GM13976 (cell line): ENCODE results near the gene PHF21A.

Source experiments
- DNase-seq: peaks from one replicate; pipeline ENCODE4 v3.0.0; 2012; ENCODE audit warnings: low spot score
- CTCF ChIP-seq: IDR thresholded peaks from 2 replicates; pipeline ENCODE4 v1.5.1; 2012; ENCODE audit warnings: borderline replicate concordance, mild to moderate bottlenecking; ENCODE audit not compliant: insufficient read depth; ENCODE audit errors: extremely low read depth, missing control alignments, control extremely low read depth
- in situ Hi-C: fragments of 300-500 bp; cut with MboI; formaldehyde crosslinking; loops from one replicate; pipeline ENCODE4 v1.12.0; 2022; ENCODE audit warnings: low sequenced_read_pairs, mixed read lengths, inconsistent platforms; ENCODE audit not compliant: unreplicated experiment

The PHF21A gene

GRCh38 chr11:45921561-45922424 is 199.5 kb downstream of the PHF21A start:
- in situ Hi-C loops = no loop called here
- no peak for TF ChIP-seq CTCF
- DNase-seq = no peak

- TF ChIP-seq CTCF = no peak
- no peak for DNase-seq
- in situ Hi-C loops = no loop called here
These were observed 200.4 kb downstream of the PHF21A start for GRCh38 chr11:45920531-45921477.

GRCh38 chr11:45919806-45920530 is 201.3 kb downstream of the PHF21A start:
- in situ Hi-C loops = no loop called here
- no peak for TF ChIP-seq CTCF
- DNase-seq = no peak

DNA sequence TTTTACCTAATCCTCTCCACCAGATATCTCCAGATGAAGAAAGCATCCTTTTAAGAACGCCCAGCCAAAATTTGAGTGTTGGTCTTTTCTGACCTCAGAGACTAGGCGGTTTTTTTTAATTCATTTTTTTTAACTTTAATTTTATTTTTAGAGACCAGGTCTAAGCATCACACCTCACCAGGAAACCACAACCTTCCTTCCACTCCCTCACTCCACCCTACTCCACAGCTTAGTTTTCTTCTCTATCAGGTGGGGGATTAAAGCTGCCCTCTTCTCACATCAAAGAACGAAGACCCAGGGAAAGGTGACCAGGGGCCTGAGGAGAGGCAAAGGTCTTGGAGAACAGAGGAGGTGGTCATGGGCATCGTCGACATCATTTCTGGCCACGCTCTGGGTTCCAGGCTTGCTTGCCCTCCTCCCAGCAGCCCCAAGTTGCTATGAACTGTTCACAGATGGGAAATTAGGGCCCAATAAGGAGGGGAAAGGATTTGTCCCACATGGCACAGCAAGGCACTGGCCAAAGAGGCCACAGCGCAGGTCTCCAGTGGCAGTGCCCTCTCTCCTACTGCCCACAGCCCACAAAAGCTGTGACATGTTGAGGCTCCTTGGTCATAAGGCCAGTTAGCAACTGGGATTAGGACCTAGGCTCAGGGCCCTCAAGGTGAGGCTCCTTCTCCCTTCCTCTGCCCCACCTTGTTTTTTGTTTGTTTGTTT is 202.1 kb downstream of the PHF21A start:
- no peak for DNase-seq
- in situ Hi-C loops = no loop called here
- no peak for TF ChIP-seq CTCF

DNA sequence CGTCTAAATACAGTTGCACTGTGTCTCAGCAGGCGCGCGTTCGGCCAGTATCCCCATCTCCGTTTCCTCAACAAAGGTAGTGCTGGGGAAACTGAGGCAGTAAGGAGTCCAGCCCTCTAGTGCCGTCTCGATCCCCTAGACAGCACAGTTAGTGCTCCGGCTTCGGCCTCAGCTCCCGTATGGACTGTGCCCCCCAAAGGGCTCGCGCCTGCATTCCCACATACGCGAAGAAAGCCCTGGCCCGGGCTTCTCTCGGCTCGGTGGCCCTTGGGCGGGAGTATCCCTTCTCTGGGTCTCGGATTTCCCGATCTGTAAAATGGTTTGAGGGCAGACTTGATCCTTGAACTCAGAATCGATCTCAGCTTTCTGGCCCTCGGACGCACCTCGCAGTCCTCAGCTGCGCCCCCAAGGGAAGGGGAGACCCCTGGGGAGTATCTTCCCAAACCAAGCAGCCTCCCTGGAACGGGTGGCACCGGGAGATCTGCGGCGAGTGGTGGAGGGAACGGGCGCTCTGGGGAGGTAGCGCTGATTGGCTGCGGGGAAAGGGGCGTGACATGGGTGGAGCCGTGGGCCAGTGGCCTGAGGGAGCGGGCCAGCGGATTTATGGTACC is 202.8 kb downstream of the PHF21A start:
- DNase-seq = peak; percentile 88
- in situ Hi-C loops = no loop called here
- TF ChIP-seq CTCF = no peak
